K562 (cell line): Measurements from ENCODE around the gene NTPCR. TPM values are rescaled to one million over a fixed set of nuclear protein-coding genes. Genes with fewer than 3 reads are reported as not detected.

ENCODE experiments used
- ATAC-seq: fragments of 200-7000 bp; cut with Tn5 transposase; 3 replicates; pipeline ENCODE4 v1.9.1; 2020; ENCODE audit warnings: moderate library complexity
- BruUV-seq: library from RNA; stranded (reverse); fragments of 400-500 nt; replicated peaks from 2 replicates; lab custom pipeline; 2021; lab: Mats Ljungman, UMichigan
- CTCF ChIA-PET: fragments of 300-600 bp; formaldehyde crosslinking; extraction: SDS; loops from one replicate; lab custom pipeline; 2021; ENCODE audit warnings: low intra/inter-chr PET ratio; lab: Yijun Ruan, JAX
- POLR2A ChIA-PET: fragments of 300-600, 350-650 bp; sonication (Branson Sonifier 250); formaldehyde crosslinking; extraction: SDS; loops from one replicate; lab custom pipeline; 2021; ENCODE audit warnings: antibody characterized with exemption, inconsistent platforms; lab: Yijun Ruan, JAX
- DNase-seq, 4 experiments: peaks; one replicate each; pipeline versions ENCODE4 v3.0.0 to v3.0.0-alpha.2; 2011 to 2018; ENCODE audit warnings: low spot score in 3 of 4, mixed read lengths in 3 of 4; ENCODE audit errors: extremely low read depth in 1 of 4
- FAIRE-seq: peaks from 2 replicates; lab custom pipeline; 2011; peaks lifted over from hg19 to GRCh38; lab: Jason Lieb, UNC
- H2AFZ ChIP-seq: 2 replicates; pipeline ENCODE4 v1.6.0; 2011; ENCODE audit warnings: low read depth, low read length, control low read depth, inconsistent platforms
- H3K27ac ChIP-seq: fragments of 200-600 bp; 3 replicates; pipeline ENCODE4 v1.8.0; 2011; ENCODE audit warnings: low read depth, mild to moderate bottlenecking, control low read depth, inconsistent platforms, low read length, moderate library complexity, mixed read lengths; ENCODE audit errors: extremely low read depth
- H3K27me3 ChIP-seq, 2 experiments: fragments of 300-600 bp in 1 of 2; 2 replicates in 1 of 2; 3 replicates in 1 of 2; pipeline versions ENCODE4 v1.6.0 to v1.8.0; 2011; ENCODE audit warnings: inconsistent platforms in 2 of 2, low read length in 2 of 2, mild to moderate bottlenecking in 1 of 2, mixed read lengths in 1 of 2, moderate library complexity in 1 of 2; ENCODE audit not compliant: control insufficient read depth in 2 of 2, insufficient read depth in 2 of 2
- H3K36me3 ChIP-seq: fragments of 300-600 bp; 3 replicates; pipeline ENCODE4 v1.8.0; 2011; ENCODE audit warnings: mild to moderate bottlenecking, low read length, inconsistent platforms; ENCODE audit not compliant: control insufficient read depth, insufficient read depth
- H3K4me1 ChIP-seq, 2 experiments: fragments of 200-600 bp in 1 of 2; replicated peaks in 1 of 2; 2 replicates in 1 of 2; 3 replicates in 1 of 2; pipeline versions ENCODE4 v1.5.1 to v1.8.0; 2011; ENCODE audit warnings: inconsistent platforms in 2 of 2, low read length in 2 of 2, mild to moderate bottlenecking in 1 of 2, mixed read lengths in 1 of 2, moderate library complexity in 1 of 2; ENCODE audit not compliant: control insufficient read depth in 2 of 2, insufficient read depth in 2 of 2
- H3K4me2 ChIP-seq: 2 replicates; pipeline ENCODE4 v1.6.1; 2011; ENCODE audit warnings: low read length, control low read depth, inconsistent platforms, mixed read lengths; ENCODE audit not compliant: insufficient read depth
- H3K4me3 ChIP-seq: fragments of 200-600 bp; sonication (generic), shearing (Covaris generic); 2 replicates; pipeline ENCODE4 v1.5.1; 2016; ENCODE audit warnings: control low read depth, inconsistent platforms
- H3K79me2 ChIP-seq: fragments of 200-600 bp; 3 replicates; pipeline ENCODE4 v1.8.0; 2011; ENCODE audit warnings: low read length, inconsistent platforms; ENCODE audit not compliant: control insufficient read depth, insufficient read depth
- H3K9ac ChIP-seq, 2 experiments: 2 replicates each; pipeline versions ENCODE4 v1.6.0 to v1.6.1; 2011; ENCODE audit warnings: low read depth in 2 of 2, low read length in 2 of 2, control low read depth in 1 of 2, inconsistent platforms in 1 of 2, mild to moderate bottlenecking in 1 of 2, mixed read lengths in 1 of 2; ENCODE audit not compliant: insufficient read depth in 1 of 2
- H3K9me1 ChIP-seq: one replicate; pipeline ENCODE4 v1.6.0; 2011; ENCODE audit warnings: inconsistent platforms, mild to moderate bottlenecking, low read length, moderate library complexity; ENCODE audit not compliant: control insufficient read depth, insufficient read depth
- H3K9me3 ChIP-seq: replicated peaks from 2 replicates; pipeline ENCODE4 v1.5.1; 2011; ENCODE audit warnings: low read depth, low read length, inconsistent platforms; ENCODE audit not compliant: control insufficient read depth, insufficient read depth
- H4K20me1 ChIP-seq: replicated peaks from 2 replicates; pipeline ENCODE4 v1.6.1; 2011; ENCODE audit warnings: low read length, inconsistent platforms, mixed read lengths; ENCODE audit not compliant: control insufficient read depth, insufficient read depth
- ATF3 ChIP-seq, 2 experiments: fragments of 450-650 bp in 1 of 2; sonication (generic) in 1 of 2; formaldehyde crosslinking in 1 of 2; IDR thresholded peaks in 1 of 2; conservative IDR thresholded peaks in 1 of 2; 2 replicates each; pipeline versions ENCODE4 v1.6.1 to v1.8.1; 2016 to 2023; ENCODE audit warnings: mild to moderate bottlenecking in 2 of 2, moderate library complexity in 2 of 2, inconsistent platforms in 1 of 2, missing genetic modification reagents in 1 of 2
- ATF7 ChIP-seq: fragments of 450-650 bp; IDR thresholded peaks from 2 replicates; pipeline ENCODE4 v1.7.1; 2014; ENCODE audit warnings: mild to moderate bottlenecking, moderate library complexity
- DMBX1 ChIP-seq: fragments of 250-450 bp; sonication (Bioruptor Pico); IDR thresholded peaks from 2 replicates; pipeline ENCODE4 v1.8.0; 2022; ENCODE audit warnings: inconsistent platforms, mild to moderate bottlenecking, moderate library complexity, borderline replicate concordance
- DNMT1 ChIP-seq: fragments of 450-650 bp; IDR thresholded peaks from 2 replicates; pipeline ENCODE4 v1.6.1; 2016; ENCODE audit warnings: antibody characterized with exemption, mild to moderate bottlenecking
- GABPB2 ChIP-seq: fragments of 250-450 bp; sonication (Bioruptor Pico); conservative IDR thresholded peaks from 2 replicates; pipeline ENCODE4 v1.5.1; 2021; ENCODE audit warnings: mild to moderate bottlenecking
- HINFP ChIP-seq: fragments of 450-650 bp; conservative IDR thresholded peaks from 2 replicates; pipeline ENCODE4 v1.6.1; 2016; ENCODE audit warnings: missing genetic modification characterization, low read depth, mild to moderate bottlenecking, control low read depth, missing compliant biosample characterization
- HOMEZ ChIP-seq: fragments of 250-450 bp; sonication (Bioruptor Pico); IDR thresholded peaks from 2 replicates; pipeline ENCODE4 v1.4.0; 2020; ENCODE audit warnings: mild to moderate bottlenecking, moderate library complexity
- MCM5 ChIP-seq: fragments of 450-650 bp; IDR thresholded peaks from 2 replicates; pipeline ENCODE4 v1.6.1; 2016; ENCODE audit warnings: low read depth
- MXI1 ChIP-seq: IDR thresholded peaks from 2 replicates; pipeline ENCODE4 v1.6.1; 2011; ENCODE audit warnings: low read depth, mild to moderate bottlenecking, improper control_type of control experiment, low read length
- NFE2L1 ChIP-seq: fragments of 450-650 bp; IDR thresholded peaks from 2 replicates; pipeline ENCODE4 v1.6.1; 2016; ENCODE audit warnings: missing genetic modification characterization, low read depth, mild to moderate bottlenecking, missing compliant biosample characterization, moderate library complexity, borderline replicate concordance
- NR0B1 ChIP-seq: fragments of 450-650 bp; IDR thresholded peaks from one replicate; pipeline ENCODE4 v1.6.1; 2018; ENCODE audit warnings: mild to moderate bottlenecking, moderate library complexity; ENCODE audit not compliant: partially characterized antibody
- SRSF1 ChIP-seq: fragments of 200-400 bp; formaldehyde crosslinking; IDR thresholded peaks from 2 replicates; pipeline ENCODE4 v1.6.1; 2017; ENCODE audit warnings: mild to moderate bottlenecking, low read depth, low read length, moderate library complexity
- ZNF277 ChIP-seq: fragments of 250-450 bp; sonication (Bioruptor Pico); IDR thresholded peaks from 2 replicates; pipeline ENCODE4 v1.8.0; 2022; ENCODE audit warnings: inconsistent platforms, mild to moderate bottlenecking, moderate library complexity, borderline replicate concordance
- ZNF75A ChIP-seq: fragments of 450-650 bp; formaldehyde crosslinking; IDR thresholded peaks from 2 replicates; pipeline ENCODE4 v1.4.0; 2020; ENCODE audit warnings: mild to moderate bottlenecking
- WGBS: fragments of 100-300 bp; shearing (Covaris generic); methylation state at CpG from one replicate; pipeline ENCODE4 v1.1.6; 2016; ENCODE audit warnings: low coverage, mixed read lengths; ENCODE audit not compliant: insufficient coverage; ENCODE audit errors: missing lambda C conversion rate; 5-methylcytosine and 5-hydroxymethylcytosine counted together
- in situ Hi-C: fragments of 300-500 bp; cut with MboI; formaldehyde crosslinking; loops from 4 replicates; pipeline ENCODE4 v1.15.0; 2018; ENCODE audit warnings: inconsistent platforms, mixed read lengths
- intact Hi-C: fragments of 100-400 bp; cut with micrococcal nuclease; formaldehyde crosslinking; loops from 2 replicates; pipeline ENCODE4 v1.14.2; 2022
- polyA plus RNA-seq, 8 experiments: library from polyadenylated mRNA; depleted of rRNA in 4 of 8; stranded (reverse) in 5 of 8; unstranded in 3 of 8; fragments of >200 nt; fragmentation: Nextera tagmentation in 2 of 8; fragmentation: Illumina TruSeq in 1 of 8; extraction: Ambion mirVana in 2 of 8; extraction: Trizol in 1 of 8; gene quantifications; 2 replicates each; pipeline versions ENCODE4 v1.2.1 to v1.2.3, GENCODE V29; 2011 to 2014; ENCODE audit warnings: inconsistent platforms in 1 of 8, missing spikeins in 1 of 8
- total RNA-seq, 7 experiments: library from RNA; depleted of rRNA in 6 of 7; stranded (reverse); fragments of >200 nt in 6 of 7; fragmentation: Illumina TruSeq in 2 of 7; extraction: Trizol in 2 of 7; gene quantifications; 2 replicates each; pipeline versions ENCODE4 v1.2.1 to v1.2.3, GENCODE V29; 2011 to 2021; ENCODE audit warnings: low replicate concordance in 1 of 7

The NTPCR gene
- total and polyA plus RNA-seq, 9 of the 15 experiments (the other 6 are each of a cell fraction or from before 2014, with no cell fraction given), result 19.3 to 105 (median 48.8) TPM

- no peaks in the 10 kb centered on the region for H3K9me3 ChIP-seq
- ChIA-PET POLR2A (interaction anchor here (0.9 kb wide), 1 partner anchor 10 kb away, joined by 3 read pairs; no protein-coding TSS in a partner anchor), CTCF (no interaction called here)
- in situ Hi-C loops (no loop called here), intact Hi-C loops (no loop called here)
- ATAC-seq, result no peak
- no peak for FAIRE-seq
- BruUV-seq, result no TSS peak
- peak in 1 of 4 experiments; percentile 4 for DNase-seq
- no peak overlapping the region for H3K4me2 ChIP-seq
- 2% methylated on average over 4 of the region's 4 CpGs for WGBS
- no peaks in the 10 kb centered on the region for H4K20me1 ChIP-seq
- no peaks in the 10 kb centered on the region for H3K9me1 ChIP-seq
- H3K9ac ChIP-seq, result no peak overlapping the region
- H3K79me2 ChIP-seq, result no peaks in the 10 kb centered on the region
- H3K27ac ChIP-seq, result no peak overlapping the region
- H3K4me1 ChIP-seq, result no peaks in the 10 kb centered on the region
- H3K4me3 ChIP-seq, result no peak overlapping the region
- H3K27me3 ChIP-seq, result peaks cover 2 to 23% of the 10 kb centered on the region in 2 experiments; a peak in 3 of 5 replicates
- H3K36me3 ChIP-seq, result no peaks in the 10 kb centered on the region
- no peak overlapping the region for H2AFZ ChIP-seq
- TF ChIP-seq DNMT1 (no peak), NR0B1 (no peak), MXI1 (no peak), SRSF1 (no peak), HOMEZ (CRISPR knock-in tag) (no peak), ZNF277 (no peak), GABPB2 (CRISPR knock-in tag) (no peak), DMBX1 (CRISPR knock-in tag) (no peak), NFE2L1 (tag) (no peak), ATF3 (IDR thresholded peaks at IDR 0.05) (peak; percentile 33; the same call in 1 of the 2 replicates), ATF3 (CRISPR knock-in tag; conservative IDR thresholded peaks at IDR 0.05) (no peak), ZNF75A (CRISPR knock-in tag) (no peak), MCM5 (no peak), HINFP (tag) (no peak), ATF7 (peak; percentile 75; the same call in 1 of the 2 replicates)
Observed at GRCh38 chr1:232905331-232906034, 44.9 kb upstream of the NTPCR start.
